GM19240 (cell line): Measurements from ENCODE around the gene CYP19A1.
"Not testable (repeated sequence)": the region's sequence is repeated elsewhere in the genome, so short reads cannot be mapped to it uniquely, and the experiment has no call there.

Source experiments
- DNase-seq: peaks from one replicate; pipeline ENCODE4 v3.0.0; 2011; ENCODE audit warnings: low spot score; ENCODE audit not compliant: insufficient read length

The CYP19A1 gene

DNA sequence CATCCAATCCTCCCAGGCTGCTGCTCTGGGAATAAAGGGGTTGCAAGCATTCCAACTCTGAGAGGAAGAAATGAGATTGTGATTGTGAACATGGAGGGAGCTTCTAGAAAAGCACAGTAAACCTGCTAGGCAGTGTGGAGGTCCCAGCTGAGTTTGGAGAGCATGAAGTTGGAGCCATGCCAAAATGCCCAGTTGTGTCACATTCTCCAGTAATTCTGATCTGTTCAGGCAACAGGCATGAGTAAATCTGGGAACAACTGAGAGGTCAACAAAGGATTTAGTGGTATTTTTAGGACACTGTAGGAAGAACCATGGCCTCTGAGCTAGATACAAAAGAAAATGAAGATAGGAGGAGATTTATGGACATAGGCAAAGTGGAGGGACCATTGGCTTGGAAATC, 74.7 kb downstream of the CYP19A1 start:
- no peak for DNase-seq

DNA sequence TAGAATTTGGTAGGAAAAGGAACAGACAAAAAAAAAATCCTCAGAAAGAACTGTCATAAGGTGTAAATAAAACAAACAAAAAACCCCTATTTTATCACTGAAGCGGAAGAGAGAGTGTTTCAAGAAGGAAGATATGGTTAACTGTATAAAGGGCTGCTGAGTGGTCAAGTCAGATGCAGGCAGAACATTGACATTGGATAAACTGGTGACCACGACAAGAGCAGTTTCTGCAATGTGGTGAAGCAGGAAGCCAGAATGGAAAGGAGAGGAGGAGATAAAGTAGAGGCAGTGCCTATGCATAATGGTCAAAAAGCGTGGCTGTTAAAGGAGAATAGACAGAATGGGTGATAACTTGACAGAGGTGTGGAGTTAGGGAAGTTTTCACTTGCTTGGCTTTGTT, 75.3 kb downstream of the CYP19A1 start:
- no peak for DNase-seq

DNA sequence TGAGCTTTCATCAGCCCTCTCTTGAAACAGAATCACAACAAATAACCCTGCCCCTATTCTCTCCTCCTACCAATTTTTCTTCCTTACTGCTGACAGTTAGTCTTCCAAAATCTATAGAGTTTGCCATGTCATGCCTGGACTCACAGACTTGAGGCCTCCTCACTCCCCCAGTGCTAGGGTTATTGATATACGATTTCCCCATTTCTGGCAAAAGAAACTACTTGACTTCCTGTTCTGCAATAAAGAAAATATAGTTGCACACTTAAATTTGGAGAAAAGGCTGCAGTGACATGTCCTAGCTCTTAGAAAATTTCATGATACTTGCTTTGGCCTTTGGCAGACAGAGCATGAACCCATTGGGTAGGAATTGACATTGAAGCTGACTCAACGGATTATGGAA, 75.9 kb downstream of the CYP19A1 start:
- no peak for DNase-seq

DNA sequence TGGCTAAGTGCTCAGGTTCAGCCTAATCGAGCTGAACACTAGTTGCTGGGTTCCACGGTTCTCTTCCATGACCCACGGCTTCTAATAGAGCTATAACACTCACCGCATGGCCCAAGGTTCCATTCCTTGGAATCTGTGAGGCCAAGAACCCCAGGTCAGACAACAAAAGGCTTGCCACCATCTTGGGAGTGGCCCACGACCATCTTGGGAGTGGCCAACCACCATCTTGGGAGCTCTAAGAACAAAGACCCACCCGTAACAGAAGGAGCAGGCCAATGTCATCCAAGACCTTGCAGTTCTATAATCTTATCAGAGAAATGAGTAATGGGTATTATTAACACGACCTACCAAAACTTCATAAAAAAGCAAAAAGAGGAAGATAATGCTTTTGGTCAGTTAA, 77.3 kb downstream of the CYP19A1 start:
- DNase-seq: not testable (repeated sequence)

DNA sequence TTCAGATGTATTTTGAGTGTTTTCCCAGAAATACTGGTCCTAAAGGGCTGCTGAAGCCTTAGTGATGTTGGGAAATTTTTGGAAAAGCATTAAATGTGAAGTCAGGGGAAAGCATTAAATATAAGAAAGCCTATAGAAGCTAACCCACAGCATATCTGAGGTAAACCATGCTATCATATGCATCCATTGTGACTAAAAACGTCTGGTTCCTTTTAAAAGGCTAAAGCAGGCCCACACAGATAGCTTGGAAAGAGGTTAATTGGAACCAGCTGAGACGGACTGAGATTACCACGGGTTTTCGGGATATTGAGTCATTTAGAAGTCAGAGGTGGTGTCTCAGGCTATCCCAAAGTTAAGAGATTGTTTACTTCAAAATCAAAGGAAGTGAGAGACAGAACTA, 78.2 kb downstream of the CYP19A1 start:
- DNase-seq: no peak

DNA sequence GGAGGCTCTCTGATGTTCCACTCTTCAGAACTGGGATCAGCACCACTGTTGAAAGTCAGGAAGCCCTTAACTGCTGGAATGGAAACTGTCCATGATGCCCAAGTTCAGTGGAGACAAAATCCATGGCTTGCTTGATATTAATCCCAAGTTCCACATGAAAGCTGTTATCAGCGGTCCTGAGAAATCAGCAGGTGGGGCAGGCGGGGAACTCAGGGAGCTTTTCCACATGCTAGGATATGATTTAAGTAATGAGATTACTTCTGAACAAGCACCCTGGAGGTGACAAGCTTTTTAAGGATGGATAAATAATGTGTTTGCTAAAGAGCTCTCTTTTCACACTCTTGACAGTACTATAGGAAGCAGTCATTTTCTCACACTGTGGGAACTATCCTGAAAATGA, 82.9 kb downstream of the CYP19A1 start:
- no peak for DNase-seq

DNA sequence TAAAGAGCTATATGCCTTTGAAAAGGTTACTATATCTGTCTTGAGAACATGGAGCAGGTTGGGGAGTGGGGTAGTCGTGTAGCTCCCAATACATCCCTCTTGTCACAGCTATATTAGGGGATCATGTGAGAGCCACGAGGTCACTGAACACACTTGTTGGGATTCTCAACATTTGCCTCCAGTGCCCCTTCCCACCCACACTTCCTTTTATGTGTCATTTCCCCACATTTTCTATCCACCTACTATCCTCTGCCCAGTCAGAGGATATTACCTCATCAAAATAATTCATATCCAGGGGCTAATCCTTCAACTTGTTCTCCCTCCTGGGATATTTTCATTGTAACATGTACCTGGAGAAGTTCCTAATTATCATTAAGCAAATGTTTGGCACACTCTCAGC, 85.0 kb downstream of the CYP19A1 start:
- no peak for DNase-seq

DNA sequence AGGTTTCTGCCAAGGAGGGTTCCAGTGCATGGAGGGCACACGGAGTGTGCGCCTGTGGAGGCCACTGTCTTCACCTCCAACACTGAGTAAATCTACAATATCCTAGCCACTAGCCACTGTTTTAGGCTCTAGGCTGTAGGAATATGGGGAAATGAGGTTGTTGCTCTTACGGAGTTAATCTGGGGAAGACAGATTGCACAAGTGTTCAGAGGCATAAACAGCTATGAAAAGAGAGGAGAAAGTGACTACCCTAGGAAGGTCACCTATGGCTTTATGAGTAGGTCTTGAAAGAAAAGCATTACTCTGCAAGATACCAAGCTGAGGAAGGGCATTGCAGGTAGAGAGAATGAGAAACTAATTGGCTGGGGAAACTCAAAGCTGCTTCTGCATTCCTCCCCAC, 85.7 kb downstream of the CYP19A1 start:
- DNase-seq: no peak

DNA sequence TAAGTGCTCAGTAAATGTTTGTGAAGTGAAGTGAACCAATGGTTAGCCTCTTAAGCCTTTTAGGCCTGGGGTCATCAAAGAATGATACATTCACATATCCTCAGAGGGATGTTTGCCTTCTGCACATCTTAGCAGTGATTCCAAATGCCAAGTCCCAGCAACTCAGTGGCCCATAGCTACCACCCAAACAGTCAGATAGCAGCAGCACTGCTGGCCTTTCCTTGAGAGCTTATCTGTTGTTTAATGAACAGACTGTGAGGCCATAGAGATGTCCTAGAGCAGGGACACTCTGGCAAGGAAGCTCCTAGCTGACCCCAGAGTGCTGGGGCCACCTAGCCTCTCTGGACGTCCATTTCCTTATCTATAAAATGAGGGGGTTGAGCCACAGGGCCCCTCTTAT, 86.8 kb downstream of the CYP19A1 start:
- no peak for DNase-seq

DNA sequence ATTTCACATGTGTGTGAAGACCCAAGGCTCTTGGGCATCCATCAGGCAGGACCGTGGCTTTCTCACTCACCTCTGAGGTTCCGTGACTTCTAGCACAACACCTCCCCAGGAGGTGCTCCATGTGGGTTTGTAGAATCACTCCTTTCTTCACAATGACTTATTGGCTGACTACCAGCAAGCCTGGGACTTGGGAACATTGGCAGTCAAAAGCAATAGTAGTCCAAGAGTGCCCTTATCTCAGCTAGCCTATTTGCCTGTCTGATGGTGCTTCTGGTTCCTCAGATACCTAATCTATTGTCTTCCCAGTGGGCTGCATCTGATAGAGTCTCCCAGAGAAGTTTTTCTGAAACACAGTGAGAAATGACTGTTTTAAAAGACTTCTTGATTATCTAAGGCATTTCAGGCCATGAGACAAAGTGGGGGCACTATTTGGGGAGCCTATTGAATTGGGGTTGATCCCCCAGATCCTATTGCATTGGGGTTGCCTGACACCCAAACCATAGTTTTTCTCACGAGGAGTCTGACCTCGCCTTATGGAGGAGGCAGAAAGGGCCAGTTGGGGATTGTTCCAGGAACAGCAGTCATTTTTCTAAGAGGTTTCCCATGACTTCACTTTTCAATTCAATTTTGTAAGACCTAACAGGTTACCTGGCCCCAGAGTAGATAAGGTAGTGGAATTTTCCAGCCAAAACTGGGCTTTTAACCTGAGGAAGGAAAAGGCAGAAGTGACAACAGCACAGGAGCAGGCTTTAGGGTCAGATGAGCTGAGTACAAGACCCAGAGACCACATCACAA, 88.0 kb downstream of the CYP19A1 start:
- no peak for DNase-seq

DNA sequence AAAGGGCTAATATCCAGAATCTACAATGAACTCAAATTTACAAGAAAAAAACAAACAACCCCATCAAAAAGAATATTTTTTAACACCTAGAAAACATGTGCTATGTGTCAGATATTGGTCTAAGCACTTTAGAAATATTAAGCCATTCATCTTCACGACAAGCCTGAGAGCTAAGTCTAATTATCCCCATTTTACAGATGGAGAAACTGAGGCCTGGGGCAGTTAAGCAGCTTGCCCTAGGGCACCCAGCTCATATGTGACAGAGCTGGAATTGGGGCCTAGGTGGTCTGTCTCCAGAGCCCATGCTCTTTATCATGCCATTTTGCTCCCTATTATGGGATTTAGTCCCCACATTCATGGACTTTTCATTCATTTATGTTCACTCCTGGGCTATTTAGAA, 92.8 kb downstream of the CYP19A1 start:
- DNase-seq: no peak

DNA sequence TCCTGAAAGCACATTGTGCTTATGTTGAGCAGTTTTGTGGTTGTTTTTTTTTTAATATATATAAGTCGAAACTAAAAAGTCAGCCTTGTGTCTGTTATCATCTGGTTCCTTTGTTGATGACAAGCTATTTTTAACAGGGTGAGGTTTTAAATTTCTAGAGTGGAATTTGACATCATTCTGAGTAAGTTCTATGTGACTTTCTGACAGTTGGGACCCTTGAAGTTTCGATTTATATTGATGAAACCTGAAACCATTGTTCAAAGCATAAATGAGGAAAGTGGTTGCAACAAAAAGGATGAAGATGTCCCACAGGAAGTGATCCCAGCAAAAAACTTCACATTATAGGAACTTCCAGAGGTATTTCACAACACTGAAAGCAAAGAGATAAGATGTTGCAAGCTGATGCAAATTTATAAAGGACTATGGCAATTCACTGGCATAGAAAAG, 94.0 kb downstream of the CYP19A1 start:
- DNase-seq: no peak

DNA sequence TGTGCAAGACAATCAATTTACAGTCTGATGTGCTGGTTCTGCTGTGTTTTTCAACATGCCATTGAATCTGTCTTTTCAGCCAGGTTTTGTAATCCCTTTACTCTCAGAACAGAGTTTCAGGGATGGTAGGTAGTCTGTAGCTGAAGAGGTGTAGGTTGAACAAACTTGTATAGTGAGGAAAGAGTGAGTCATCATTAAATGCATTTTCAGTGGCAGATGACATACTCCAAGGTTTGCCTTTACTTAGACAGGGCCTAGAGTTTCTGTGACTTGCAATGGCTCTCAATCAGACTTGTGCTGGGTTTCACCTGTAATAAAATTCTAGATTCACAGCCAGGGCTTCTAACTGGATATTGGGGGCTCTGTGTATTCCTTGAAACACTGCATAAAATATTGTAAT, 94.6 kb downstream of the CYP19A1 start:
- no peak for DNase-seq

DNA sequence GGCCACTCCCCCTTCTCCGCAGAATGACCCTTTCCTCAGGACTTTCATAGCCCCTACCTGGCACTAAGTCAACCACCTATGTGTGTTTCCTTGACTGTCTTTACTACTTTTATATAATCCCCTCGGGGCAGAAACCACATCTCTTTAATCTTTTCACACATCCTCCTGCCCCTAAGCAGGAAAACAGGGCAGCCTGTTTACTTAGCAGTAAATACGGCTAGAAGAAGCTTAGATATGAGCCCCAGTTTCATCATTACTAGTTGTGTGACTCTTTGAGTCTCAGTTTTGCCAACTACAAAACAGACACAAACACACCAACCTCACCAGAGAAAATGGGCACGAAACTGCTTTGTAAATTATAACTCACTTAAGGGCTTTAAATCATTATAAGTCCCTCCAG, 98.3 kb downstream of the CYP19A1 start:
- no peak for DNase-seq

DNA sequence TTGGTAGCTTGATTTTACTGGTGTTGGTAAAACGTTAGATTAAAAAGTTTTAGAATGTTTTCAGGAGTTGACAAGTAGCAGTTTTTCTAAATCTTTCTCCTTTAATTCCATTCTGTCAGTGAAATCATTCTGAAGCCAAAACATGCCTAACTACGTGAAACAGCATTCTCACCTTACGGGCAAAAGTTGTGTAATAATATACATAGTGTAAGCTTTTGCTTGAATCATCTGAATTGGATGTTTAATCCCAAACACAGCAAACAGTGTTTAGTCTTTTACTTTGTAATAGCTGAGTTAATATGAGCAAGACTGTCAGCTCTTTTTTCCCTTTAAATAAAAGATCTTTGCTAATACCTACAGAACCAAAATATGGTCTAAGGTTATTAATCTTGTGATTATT, 100.6 kb downstream of the CYP19A1 start:
- DNase-seq: no peak

DNA sequence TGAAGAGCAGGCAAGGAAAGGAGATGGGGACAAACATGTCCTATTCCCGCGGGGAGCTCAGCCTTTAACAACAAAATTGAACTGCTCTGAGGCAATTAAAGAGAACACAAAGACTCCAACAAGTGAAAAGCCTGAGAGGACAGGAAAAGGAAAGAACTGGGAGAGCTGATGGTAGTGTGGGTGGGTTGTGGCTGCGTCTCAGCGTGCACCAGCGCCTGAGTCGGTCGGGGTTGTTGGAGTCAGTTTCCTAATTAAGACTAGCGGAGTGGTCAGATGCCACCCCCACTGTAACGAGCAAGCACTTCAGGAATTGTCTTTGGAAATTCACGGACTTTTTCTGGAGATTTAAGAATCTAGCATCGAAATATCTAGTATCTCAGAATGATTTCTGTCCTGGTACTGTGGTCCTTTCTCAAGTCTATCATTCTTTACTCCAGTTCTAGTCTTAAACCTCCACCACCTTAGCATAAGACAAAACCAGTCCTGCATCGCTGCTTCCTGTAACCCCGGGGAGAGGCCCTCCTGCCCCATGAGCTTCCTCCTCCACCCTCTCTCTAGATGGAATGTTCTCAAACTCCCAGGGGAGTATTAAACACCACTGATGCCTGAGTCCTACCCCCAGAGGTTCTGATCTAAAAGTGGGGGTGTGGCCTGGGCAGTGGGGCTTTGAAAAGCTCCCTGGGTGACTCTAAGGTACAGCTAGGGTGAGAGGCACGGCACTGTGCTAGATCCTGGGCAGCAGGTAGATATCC, 104.0 kb downstream of the CYP19A1 start:
- DNase-seq: no peak

DNA sequence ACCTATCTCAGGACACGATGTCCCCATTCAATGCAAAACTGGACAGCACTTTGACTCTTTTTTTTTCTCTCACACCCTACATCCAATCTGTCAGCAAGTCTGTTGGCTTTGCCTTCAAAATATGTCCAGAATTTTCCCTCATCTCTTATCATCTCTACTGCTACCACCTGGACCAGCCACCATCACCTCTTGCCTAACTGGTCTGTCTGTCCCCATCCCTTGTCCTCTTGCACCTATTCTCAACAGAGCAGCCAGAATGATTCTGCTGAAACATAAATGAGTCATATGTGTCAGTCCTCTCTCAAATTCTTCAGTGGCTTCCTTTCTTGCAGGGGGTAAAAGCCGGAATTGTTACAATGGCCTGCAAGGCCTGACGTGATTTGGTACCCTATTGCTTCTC, 105.8 kb downstream of the CYP19A1 start:
- DNase-seq: no peak

DNA sequence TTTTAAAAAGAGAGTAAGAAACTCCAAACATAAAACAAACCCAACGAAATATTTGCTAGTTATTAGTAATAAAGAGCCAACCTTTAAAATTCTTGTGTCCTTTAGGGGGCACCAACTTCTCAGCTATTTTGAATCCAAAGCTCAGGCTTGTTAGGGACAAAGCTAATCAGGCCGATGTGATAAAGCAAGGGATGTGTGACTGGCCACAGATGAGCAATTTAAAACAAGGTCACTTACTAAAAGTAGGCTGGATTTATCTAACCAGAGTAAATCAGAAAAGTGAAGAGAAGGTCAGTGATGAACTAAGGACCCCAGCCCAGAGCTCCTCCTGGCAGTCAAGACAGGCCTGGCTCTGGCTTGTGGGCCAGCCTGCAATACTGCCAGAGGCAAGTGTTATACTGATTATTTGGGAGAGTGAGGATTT, 108.5 kb downstream of the CYP19A1 start:
- DNase-seq: no peak

DNA sequence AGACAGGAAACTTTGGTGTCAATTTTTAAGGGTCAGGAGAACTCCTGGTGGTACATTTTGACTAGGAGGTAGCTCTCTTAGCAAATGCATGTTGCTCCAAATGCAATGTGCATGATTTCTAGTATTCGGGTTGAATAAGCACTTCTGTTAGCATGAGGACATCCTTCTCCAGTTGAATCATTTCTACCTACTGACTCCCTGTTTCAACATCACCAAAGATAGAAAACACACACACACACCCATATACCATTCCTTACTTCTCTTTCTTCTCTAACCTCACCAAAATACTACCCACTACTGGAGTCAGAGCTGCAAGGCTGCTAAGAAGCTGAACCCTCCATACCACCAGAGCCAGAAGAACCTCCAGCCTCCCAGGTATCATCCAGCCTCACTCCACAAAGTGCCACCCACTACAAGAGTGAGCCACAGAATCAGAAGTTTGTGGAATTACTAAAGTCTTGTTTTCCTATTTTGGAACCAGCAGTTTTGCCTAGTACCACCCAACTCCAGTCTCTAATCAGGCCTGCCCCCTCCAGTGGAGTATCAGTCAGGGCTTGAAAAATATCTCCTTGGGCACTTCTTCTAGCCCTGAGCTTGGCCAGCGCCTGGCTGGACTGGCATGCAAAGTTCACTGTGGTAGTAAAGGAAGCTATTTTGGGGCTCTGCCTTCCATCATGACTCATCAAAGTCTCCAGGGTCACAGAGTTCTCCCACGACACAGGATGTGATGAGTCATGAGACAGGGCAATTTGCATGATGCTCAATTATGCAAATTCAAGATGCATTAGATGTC, 110.3 kb downstream of the CYP19A1 start:
- peak; percentile 62 for DNase-seq

DNA sequence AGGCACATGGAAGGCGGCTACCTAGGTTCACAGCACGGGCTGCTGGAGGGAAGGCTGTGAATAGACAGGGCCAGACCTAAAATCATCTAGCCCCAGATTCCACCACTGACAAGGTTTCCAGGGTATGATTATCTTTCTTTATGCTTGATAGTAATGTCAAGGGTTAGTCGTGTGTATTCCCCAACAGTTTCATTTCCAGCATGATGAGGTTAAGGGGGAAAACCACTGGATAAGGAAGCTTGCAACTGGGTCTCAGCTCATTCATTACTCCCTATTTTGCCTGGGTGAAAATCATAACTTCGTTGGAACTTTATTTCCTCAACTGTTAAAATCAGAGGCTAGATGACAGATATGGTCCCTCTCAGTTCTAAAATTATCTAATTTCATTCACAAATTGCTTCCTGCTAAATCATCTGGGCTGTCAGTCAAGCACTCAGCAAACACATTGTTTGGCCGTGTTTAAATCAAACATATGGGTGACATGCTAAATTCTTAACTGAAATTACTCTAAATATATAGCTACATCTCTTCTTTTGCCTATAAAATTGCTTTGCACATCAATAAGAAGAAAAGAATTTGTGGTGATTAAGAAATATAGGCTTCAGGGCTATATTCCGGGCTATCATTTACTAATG, 111.7 kb downstream of the CYP19A1 start:
- no peak for DNase-seq

DNA sequence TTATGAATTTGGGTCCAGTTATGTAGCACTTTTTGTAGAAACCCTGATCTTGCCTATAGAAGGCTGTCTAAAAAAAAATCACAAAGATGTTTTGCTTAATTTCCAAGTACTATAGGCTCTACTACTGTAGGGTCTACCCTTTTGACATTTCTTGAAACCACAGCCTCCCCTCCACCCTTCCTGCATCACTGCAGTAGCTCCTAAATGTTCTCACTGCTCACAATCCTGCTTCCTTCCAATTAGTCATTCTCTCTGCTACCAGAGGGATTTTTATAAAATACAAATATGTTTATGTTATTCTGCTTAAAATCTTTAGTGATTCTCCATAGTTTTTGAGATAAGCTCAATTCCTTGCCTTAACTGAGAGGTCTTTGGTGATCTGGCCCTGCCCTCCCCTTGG, 114.0 kb downstream of the CYP19A1 start:
- DNase-seq: no peak
